Thymus (tissue), 11 donors: ENCODE data around the gene UCK2. TPM values are rescaled to one million over a fixed set of nuclear protein-coding genes. Genes with fewer than 3 reads are reported as not detected.
A peak's percentile ranks its signal among the peaks of the same experiment; 100 is the strongest.

Experiments used
- DNase-seq, 9 donors: peaks; one replicate each; pipeline ENCODE4 v3.0.0-alpha.2; 2013; ENCODE audit warnings: low spot score in 9 of 9, low read depth in 6 of 9, missing footprints in 1 of 9
- H3K27ac ChIP-seq, 2 donors: one replicate each; pipeline ENCODE4 v1.5.1; 2013; ENCODE audit warnings: control low read depth in 1 of 2, low read depth in 1 of 2, low read length in 1 of 2, mild to moderate bottlenecking in 1 of 2, moderate library complexity in 1 of 2
- H3K27me3 ChIP-seq, 2 donors: one replicate each; pipeline ENCODE4 v1.5.1; 2013; ENCODE audit warnings: low read length in 1 of 2; ENCODE audit not compliant: control insufficient read depth in 2 of 2, insufficient read depth in 1 of 2
- H3K36me3 ChIP-seq, 2 donors: one replicate each; pipeline ENCODE4 v1.5.1; 2013; ENCODE audit warnings: low read length in 1 of 2, mild to moderate bottlenecking in 1 of 2, moderate library complexity in 1 of 2; ENCODE audit not compliant: control insufficient read depth in 2 of 2, insufficient read depth in 2 of 2
- H3K4me1 ChIP-seq, 2 donors: one replicate each; pipeline ENCODE4 v1.5.1; 2013; ENCODE audit warnings: low read length in 2 of 2; ENCODE audit not compliant: control insufficient read depth in 2 of 2, insufficient read depth in 2 of 2
- H3K4me3 ChIP-seq, 2 donors: one replicate each; pipeline ENCODE4 v1.5.1; 2013; ENCODE audit warnings: low read length in 2 of 2, control low read depth in 1 of 2, mild to moderate bottlenecking in 1 of 2
- H3K9me3 ChIP-seq, 2 donors: one replicate each; pipeline ENCODE4 v1.5.1; 2013; ENCODE audit warnings: low read length in 1 of 2, mild to moderate bottlenecking in 1 of 2; ENCODE audit not compliant: control insufficient read depth in 2 of 2, insufficient read depth in 1 of 2
- WGBS: extraction: QIAGEN DNeasy Blood & Tissue Kit; methylation state at CpG from one replicate; pipeline ENCODE4 v1.1.7; 2013; 5-methylcytosine and 5-hydroxymethylcytosine counted together
- polyA plus RNA-seq: library from polyadenylated mRNA; stranded (reverse); fragments of 200-250 nt; gene quantifications from one replicate; pipeline ENCODE4 v1.2.3, GENCODE V29; 2013
- total RNA-seq: library from RNA; stranded (reverse); fragments of 120-200 nt; gene quantifications from one replicate; pipeline ENCODE4 v1.2.4, GENCODE V29; 2013
- donor health status: healthy.

UCK2 gene
- total and polyA plus RNA-seq, 2 donors: 13.2 to 32.6 TPM

DNA sequence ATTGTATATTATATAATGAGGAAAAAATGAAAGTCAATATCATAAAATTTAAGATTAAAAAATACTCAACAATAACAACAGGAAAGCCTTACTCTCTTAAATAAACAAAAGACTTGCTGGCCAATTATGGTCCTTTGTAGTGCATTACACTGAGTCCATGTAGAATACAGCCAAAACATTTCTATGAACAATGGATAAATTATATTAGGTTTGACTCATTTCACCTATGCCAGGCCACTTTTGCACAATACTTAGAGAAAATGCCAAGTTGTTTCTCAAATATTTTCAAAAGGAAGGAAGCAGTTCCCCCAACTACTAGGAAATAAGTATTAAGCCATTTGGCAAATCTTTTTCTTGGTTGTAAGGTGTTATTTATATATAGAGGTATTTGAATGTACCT is 19.8 kb upstream of the UCK2 start:
- Histone ChIP-seq H3K27ac (no peak overlapping the region), H3K4me1 (no peaks in the 10 kb centered on the region), H3K4me3 (no peak overlapping the region), H3K27me3 (no peaks in the 10 kb centered on the region), H3K36me3 (no peaks in the 10 kb centered on the region), H3K9me3 (no peaks in the 10 kb centered on the region)
- DNase-seq: no peak

DNA sequence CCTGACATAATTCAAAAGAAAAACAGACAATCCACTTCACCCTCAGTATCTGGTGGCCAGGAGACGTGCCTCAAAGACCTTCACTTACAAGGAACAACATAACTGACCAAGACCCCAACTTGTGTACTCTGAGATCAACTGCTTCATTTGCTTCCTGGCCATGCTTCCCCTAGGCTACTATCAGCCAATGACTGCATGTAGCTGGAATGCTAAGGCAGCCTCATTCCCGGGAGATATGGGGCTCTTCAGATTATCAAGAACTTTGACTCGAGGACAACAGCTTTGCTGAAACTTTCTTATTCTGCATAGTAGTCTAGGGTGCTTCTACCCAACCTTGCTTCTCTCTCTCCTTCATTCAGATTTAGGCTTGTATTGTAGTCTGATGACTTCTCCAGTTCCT is 11.7 kb upstream of the UCK2 start:
- DNase-seq: no peak
- H3K27me3 ChIP-seq: no peaks in the 10 kb centered on the region
- WGBS: 89% methylated on average over 3 of the region's 3 CpGs
- no peak overlapping the region for H3K4me3 ChIP-seq
- H3K9me3 ChIP-seq: no peaks in the 10 kb centered on the region
- H3K27ac ChIP-seq: no peak overlapping the region
- H3K36me3 ChIP-seq: no peaks in the 10 kb centered on the region
- no peaks in the 10 kb centered on the region for H3K4me1 ChIP-seq

DNA sequence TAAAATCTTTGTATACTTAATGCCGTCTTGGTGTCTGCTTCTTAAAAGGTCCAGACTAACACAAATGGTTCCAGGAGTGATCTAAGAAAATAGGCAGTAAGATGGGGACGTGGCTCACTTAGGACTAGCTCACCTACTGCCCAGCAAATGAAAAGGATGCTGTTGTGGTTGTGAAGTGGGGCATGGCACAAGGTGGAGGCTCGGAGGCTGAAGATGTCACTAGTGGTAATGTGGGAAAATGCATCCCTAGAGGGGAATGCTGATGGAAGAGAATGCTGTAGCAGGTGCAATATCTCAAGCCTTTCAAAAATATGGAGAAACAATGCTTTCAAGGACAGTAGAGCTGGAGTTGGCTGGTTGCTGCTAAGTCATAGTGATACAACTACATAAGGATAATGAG is 11.3 kb upstream of the UCK2 start:
- Histone ChIP-seq H3K4me1 (no peaks in the 10 kb centered on the region), H3K27ac (no peak overlapping the region), H3K9me3 (no peaks in the 10 kb centered on the region), H3K4me3 (no peak overlapping the region), H3K27me3 (no peaks in the 10 kb centered on the region), H3K36me3 (no peaks in the 10 kb centered on the region)
- 79% methylated on average over 3 of the region's 3 CpGs for WGBS
- DNase-seq: no peak

DNA sequence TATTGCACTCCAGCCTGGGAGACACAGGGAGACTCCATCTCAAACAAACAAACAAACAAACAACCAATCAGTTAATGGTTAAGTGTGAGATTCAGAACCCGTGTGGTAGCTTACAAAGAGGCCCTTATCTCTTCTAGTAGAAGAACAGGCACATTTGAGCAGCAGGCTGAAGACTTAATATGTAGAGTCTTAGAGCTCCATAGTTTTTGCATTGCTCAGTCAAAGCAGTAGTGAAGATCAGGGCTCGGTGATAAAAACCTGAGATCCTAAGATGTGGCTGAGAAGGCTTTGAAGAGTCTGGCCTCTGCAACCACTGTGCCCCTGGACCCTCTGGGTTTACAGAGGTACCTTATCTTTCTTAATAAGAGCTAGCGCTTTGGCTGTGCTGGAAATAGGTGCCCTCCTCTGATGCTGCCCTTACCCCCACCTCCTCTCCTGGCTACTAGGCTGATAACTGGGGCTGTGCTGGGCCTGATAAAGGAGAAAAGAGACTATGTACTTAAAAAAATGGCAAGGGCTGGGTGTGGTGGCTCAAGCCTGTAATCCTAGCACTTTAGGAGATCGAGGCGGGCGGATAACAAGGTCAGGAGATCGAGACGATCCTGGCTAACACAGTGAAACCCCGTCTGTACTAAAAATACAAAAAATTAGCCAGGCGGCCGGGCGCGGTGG is 10.5 kb upstream of the UCK2 start:
- Histone ChIP-seq H3K27ac (no peak overlapping the region), H3K4me3 (no peak overlapping the region), H3K4me1 (no peaks in the 10 kb centered on the region), H3K27me3 (no peaks in the 10 kb centered on the region), H3K9me3 (no peaks in the 10 kb centered on the region), H3K36me3 (no peaks in the 10 kb centered on the region)
- 97% methylated on average over 13 of the region's 13 CpGs for WGBS
- DNase-seq: no peak

DNA sequence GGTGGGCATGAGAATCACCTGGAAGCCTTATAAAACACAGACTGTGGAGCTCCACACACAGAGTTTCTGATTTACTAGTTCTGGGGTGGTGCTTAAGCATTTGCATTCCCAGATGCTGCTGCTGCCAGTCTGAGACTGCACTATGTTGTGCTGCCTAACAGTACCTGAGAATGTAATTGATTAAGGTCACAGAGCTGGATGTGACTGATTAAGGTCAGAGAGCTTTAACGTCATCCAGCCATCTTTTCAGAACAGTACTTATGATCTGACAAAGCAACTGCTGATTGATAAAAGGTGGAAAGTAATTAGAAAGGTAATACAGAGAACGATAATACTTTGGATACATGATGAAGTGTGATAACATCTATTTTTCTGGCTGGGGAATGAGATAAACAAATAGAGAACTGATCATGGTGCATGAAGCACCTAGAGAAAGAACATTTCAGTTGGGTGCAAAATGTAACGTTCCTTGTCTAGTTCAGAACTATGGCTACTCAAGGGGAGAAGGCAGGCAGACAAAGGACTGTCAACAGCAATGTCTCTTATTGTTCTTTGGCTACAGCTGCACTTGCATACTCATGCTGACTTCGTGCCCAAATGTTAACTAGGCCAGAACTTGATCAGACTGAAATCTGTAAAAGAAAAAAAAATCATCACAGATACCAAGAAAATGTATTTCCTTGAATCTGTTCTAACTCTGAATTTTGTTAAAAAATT is 3.7 kb upstream of the UCK2 start:
- Histone ChIP-seq H3K4me3 (no peak overlapping the region), H3K36me3 (no peaks in the 10 kb centered on the region), H3K27me3 (no peaks in the 10 kb centered on the region), H3K27ac (no peak overlapping the region), H3K4me1 (peaks cover 2 to 8% of the 10 kb centered on the region in 2 donors), H3K9me3 (no peaks in the 10 kb centered on the region)
- WGBS: 95% methylated on average over 4 of the region's 4 CpGs
- no peak for DNase-seq

DNA sequence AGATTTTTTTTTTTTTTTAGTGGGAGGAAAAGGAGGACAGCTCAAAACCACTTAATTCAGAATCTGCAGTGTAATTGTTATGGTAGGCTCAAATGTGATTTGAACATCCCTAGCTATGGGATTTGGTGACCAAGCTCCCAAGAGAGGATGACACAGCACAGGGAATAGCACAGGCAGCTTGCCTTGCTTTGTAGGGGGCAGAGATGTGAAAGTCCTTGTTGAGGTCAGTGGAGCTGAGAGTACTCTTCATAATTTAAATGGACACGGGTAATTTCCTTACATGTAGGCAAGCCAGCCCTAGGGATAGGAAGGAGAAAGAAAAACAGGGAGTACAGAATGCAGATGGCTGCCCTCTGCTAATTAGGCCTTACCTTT is 3.2 kb upstream of the UCK2 start:
- no peaks in the 10 kb centered on the region for H3K9me3 ChIP-seq
- H3K27ac ChIP-seq: no peak overlapping the region
- H3K36me3 ChIP-seq: no peaks in the 10 kb centered on the region
- no peak overlapping the region for H3K4me3 ChIP-seq
- H3K27me3 ChIP-seq: peaks cover 0 to 2% of the 10 kb centered on the region in 2 donors
- peaks cover 4 to 11% of the 10 kb centered on the region in 2 donors for H3K4me1 ChIP-seq
- WGBS: 94% methylated on average over 1 of the region's 1 CpG
- DNase-seq: no peak

DNA sequence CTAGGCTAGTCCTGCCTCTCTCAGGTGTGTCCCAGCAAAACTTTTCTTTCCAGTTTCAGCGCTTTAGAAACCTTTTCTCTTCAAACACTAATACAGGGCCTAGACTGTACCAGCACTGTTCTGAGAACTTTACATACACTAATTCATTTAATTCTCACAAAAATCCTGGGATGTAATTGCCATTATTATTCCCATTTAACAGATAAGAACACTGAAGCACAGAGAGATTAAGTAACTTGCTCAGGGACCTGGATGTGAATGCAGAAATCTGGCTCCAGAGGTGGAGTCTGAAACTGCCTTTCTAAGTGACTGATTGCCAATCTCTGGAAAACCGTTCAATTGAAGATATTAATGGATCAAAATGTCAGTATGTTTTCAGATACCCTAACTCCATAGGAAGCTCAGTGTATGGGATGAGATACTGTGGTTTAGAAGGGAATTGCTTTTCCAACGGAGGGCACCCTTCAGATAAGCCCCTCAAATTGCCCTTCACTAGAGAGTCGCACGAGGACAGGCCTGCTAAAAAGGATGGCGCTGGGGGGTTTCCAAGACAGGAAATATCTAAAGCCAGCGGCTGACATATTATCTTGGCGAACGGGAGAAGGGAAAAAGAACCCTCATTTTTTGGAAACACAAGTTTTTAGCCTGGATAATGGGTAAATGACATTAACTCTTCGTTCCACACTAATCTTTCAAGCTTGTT is 698 bp upstream of the UCK2 start:
- 49% methylated on average over 10 of the region's 10 CpGs for WGBS
- no peak overlapping the region for H3K27ac ChIP-seq
- no peaks in the 10 kb centered on the region for H3K36me3 ChIP-seq
- peaks cover 0 to 2% of the 10 kb centered on the region in 2 donors for H3K27me3 ChIP-seq
- peaks cover 6 to 14% of the 10 kb centered on the region in 2 donors for H3K4me1 ChIP-seq
- peak overlapping the region in 1 of 2 donors; percentile 87 for H3K4me3 ChIP-seq
- no peaks in the 10 kb centered on the region for H3K9me3 ChIP-seq
- no peak for DNase-seq

DNA sequence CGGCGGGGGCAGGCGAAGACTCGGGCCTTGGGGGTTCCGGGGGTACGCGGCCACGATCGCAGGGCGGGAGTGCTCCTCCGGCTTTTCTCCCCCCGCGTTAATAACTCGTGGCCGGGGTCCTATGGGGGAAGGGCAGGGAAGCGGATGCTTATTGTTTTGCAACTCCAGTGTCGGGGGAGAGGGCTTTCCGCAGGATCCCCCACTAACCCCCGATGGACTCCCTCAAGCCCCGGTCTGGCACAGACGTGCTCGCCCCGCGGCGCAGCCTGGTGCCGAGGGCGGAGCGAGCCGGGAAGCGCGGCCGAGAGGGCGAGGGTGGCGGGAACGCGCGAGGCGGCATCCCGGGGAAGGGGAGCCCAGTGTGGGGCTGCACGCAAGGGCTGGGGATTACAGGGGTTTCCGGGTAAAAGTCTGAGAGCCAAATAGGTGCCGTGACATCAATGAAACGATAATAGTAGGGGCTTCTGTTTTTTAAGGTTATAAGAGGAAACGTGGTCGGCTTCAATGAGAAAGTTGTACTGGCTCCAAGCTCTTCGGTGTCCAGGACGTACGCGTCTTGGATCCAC is 772 bp downstream of the UCK2 start:
- no peaks in the 10 kb centered on the region for H3K36me3 ChIP-seq
- no peaks in the 10 kb centered on the region for H3K9me3 ChIP-seq
- H3K27me3 ChIP-seq: peaks cover 0 to 2% of the 10 kb centered on the region in 2 donors
- DNase-seq: peak in 5 of 9 donors; percentile 15 to 67 (median 35)
- H3K4me1 ChIP-seq: peaks cover 9 to 20% of the 10 kb centered on the region in 2 donors
- peak overlapping the region; percentile 68 to 87 for H3K4me3 ChIP-seq
- under 1% methylated on average over 49 of the region's 49 CpGs for WGBS
- peak overlapping the region; percentile 76 to 83 for H3K27ac ChIP-seq
